ENCODE data around the gene CNGB1.

- TF ChIP-seq CTCF (IDR thresholded peaks at IDR 0.05): no peak
- TF ChIP-seq POLR2A (IDR thresholded peaks at IDR 0.05): no peak
These were observed 32.0 kb upstream of the CNGB1 start for GRCh38 chr16:58002936-58003335.

Data from Peyer's patch (tissue), 4 donors.